GM23248 (cell line): Measurements from ENCODE around the gene KCNMA1.

Experiments
- EZH2 ChIP-seq: fragments of 200-600 bp; sonication (generic); IDR thresholded peaks from 2 replicates; pipeline ENCODE4 v1.6.1; 2018; ENCODE audit warnings: antibody characterized with exemption, mild to moderate bottlenecking; ENCODE audit not compliant: insufficient read depth, poor library complexity, severe bottlenecking
- EZH2phosphoT487 ChIP-seq: fragments of 200-600 bp; sonication (generic); IDR thresholded peaks from 2 replicates; pipeline ENCODE4 v1.6.1; 2018; ENCODE audit warnings: antibody characterized with exemption, moderate library complexity, mild to moderate bottlenecking, low read depth; ENCODE audit not compliant: insufficient read depth

DNA sequence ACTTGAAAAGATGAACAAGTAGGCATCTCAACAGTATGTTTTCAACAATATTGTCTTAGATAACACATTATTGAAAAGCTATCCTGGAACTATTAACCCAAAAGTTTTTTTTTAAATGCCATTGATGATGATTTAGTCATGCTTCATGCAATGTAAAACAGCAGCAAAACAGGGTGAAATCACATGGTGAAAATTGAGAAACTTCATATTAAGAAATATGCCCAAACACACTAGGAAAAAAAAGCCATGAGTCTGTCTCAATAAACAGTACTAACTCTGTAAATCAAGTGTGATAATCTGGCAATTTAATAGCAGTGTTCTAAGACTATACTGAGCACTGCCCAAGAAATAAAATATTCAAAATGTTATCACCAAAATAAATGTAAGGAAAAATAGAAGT is 613.1 kb downstream of the KCNMA1 start:
- TF ChIP-seq EZH2phosphoT487: no peak
- no peak for TF ChIP-seq EZH2
